ENCODE data around the gene HSPA12A. TPM values are rescaled to one million over a fixed set of nuclear protein-coding genes. Genes with fewer than 3 reads are reported as not detected.

The HSPA12A gene
- total RNA-seq, 1 experiment from 2014 or later, result 3.1 TPM

- Histone ChIP-seq H3K4me3 (ENCODE audit: low read length) (no peak overlapping the region), H3K4me2 (ENCODE audit: low read length) (no peak overlapping the region), H3K9me2 (replicated peaks; ENCODE audit: low read length) (no peaks in the 10 kb centered on the region), H3K27ac (ENCODE audit: low read length) (no peak overlapping the region), H3F3A (ENCODE audit: low read length, unreplicated experiment) (no peaks in the 10 kb centered on the region), H2AFZ (ENCODE audit: low read length) (no peak overlapping the region), H3K9ac (ENCODE audit: low read length) (no peak overlapping the region), H3K36me3 (ENCODE audit: low read depth, low read length) (no peaks in the 10 kb centered on the region), H4K20me1 (ENCODE audit: low read length) (no peaks in the 10 kb centered on the region), H3K79me2 (ENCODE audit: low read length) (no peaks in the 10 kb centered on the region), H3K27me3 (ENCODE audit: low read length) (no peaks in the 10 kb centered on the region), H3K9me3 (ENCODE audit: low read length) (no peaks in the 10 kb centered on the region), H3K4me1 (ENCODE audit: insufficient read depth, low read length) (no peaks in the 10 kb centered on the region)
- intact Hi-C loops (cut with micrococcal nuclease), result no loop called here
- ATAC-seq (no peak), DNase-seq (no peak)
- POLR2A ChIA-PET (ENCODE audit: unreplicated experiment), result no interaction called here
- TF ChIP-seq, protein P1, sequence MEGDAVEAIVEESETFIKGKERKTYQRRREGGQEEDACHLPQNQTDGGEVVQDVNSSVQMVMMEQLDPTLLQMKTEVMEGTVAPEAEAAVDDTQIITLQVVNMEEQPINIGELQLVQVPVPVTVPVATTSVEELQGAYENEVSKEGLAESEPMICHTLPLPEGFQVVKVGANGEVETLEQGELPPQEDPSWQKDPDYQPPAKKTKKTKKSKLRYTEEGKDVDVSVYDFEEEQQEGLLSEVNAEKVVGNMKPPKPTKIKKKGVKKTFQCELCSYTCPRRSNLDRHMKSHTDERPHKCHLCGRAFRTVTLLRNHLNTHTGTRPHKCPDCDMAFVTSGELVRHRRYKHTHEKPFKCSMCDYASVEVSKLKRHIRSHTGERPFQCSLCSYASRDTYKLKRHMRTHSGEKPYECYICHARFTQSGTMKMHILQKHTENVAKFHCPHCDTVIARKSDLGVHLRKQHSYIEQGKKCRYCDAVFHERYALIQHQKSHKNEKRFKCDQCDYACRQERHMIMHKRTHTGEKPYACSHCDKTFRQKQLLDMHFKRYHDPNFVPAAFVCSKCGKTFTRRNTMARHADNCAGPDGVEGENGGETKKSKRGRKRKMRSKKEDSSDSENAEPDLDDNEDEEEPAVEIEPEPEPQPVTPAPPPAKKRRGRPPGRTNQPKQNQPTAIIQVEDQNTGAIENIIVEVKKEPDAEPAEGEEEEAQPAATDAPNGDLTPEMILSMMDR (conservative IDR thresholded peaks at IDR 0.05; ENCODE audit: low read depth, low read length), result no peak
- no peak for TF ChIP-seq EZH2 (IDR thresholded peaks at IDR 0.05; ENCODE audit: low read length, unreplicated experiment)
- no peak for TF ChIP-seq EZH2phosphoT487 (IDR thresholded peaks at IDR 0.05; ENCODE audit: borderline replicate concordance, low read length)
- CTCF ChIA-PET, result no interaction called here
- no TSS peak for BruUV-seq (replicated peaks)
Observed at GRCh38 chr10:116699049-116699448, 43.3 kb downstream of the HSPA12A start.

GRCh38 chr10:116698364-116698763, 44.0 kb downstream of the HSPA12A start:
- Histone ChIP-seq H3F3A (ENCODE audit: low read length, unreplicated experiment) (no peaks in the 10 kb centered on the region), H3K36me3 (ENCODE audit: low read depth, low read length) (no peaks in the 10 kb centered on the region), H4K20me1 (ENCODE audit: low read length) (no peaks in the 10 kb centered on the region), H2AFZ (ENCODE audit: low read length) (no peak overlapping the region), H3K4me2 (ENCODE audit: low read length) (no peak overlapping the region), H3K4me3 (ENCODE audit: low read length) (no peak overlapping the region), H3K9me3 (ENCODE audit: low read length) (no peaks in the 10 kb centered on the region), H3K9me2 (replicated peaks; ENCODE audit: low read length) (no peaks in the 10 kb centered on the region), H3K9ac (ENCODE audit: low read length) (no peak overlapping the region), H3K27ac (ENCODE audit: low read length) (no peak overlapping the region), H3K27me3 (ENCODE audit: low read length) (no peaks in the 10 kb centered on the region), H3K4me1 (ENCODE audit: insufficient read depth, low read length) (no peaks in the 10 kb centered on the region), H3K79me2 (ENCODE audit: low read length) (no peaks in the 10 kb centered on the region)
- intact Hi-C loops (cut with micrococcal nuclease), result no loop called here
- DNase-seq, result no peak
- no peak for TF ChIP-seq EZH2 (IDR thresholded peaks at IDR 0.05; ENCODE audit: low read length, unreplicated experiment)
- TF ChIP-seq, protein P1 (conservative IDR thresholded peaks at IDR 0.05; ENCODE audit: low read depth, low read length), result no peak
- TF ChIP-seq EZH2phosphoT487 (IDR thresholded peaks at IDR 0.05; ENCODE audit: borderline replicate concordance, low read length), result no peak
- ChIA-PET CTCF (no interaction called here), POLR2A (ENCODE audit: unreplicated experiment) (no interaction called here)
- no peak for ATAC-seq
- BruUV-seq (replicated peaks), result no TSS peak

GRCh38 chr10:116697816-116698215, 44.5 kb downstream of the HSPA12A start:
- Histone ChIP-seq H3K4me1 (ENCODE audit: insufficient read depth, low read length) (no peaks in the 10 kb centered on the region), H3K9ac (ENCODE audit: low read length) (no peak overlapping the region), H3K9me3 (ENCODE audit: low read length) (no peaks in the 10 kb centered on the region), H4K20me1 (ENCODE audit: low read length) (no peaks in the 10 kb centered on the region), H3K9me2 (replicated peaks; ENCODE audit: low read length) (no peaks in the 10 kb centered on the region), H3K4me3 (ENCODE audit: low read length) (no peak overlapping the region), H3K36me3 (ENCODE audit: low read depth, low read length) (no peaks in the 10 kb centered on the region), H3K79me2 (ENCODE audit: low read length) (no peaks in the 10 kb centered on the region), H3K27me3 (ENCODE audit: low read length) (no peaks in the 10 kb centered on the region), H3K27ac (ENCODE audit: low read length) (no peak overlapping the region), H3F3A (ENCODE audit: low read length, unreplicated experiment) (no peaks in the 10 kb centered on the region), H2AFZ (ENCODE audit: low read length) (no peak overlapping the region), H3K4me2 (ENCODE audit: low read length) (no peak overlapping the region)
- ChIA-PET POLR2A (ENCODE audit: unreplicated experiment) (no interaction called here), CTCF (no interaction called here)
- intact Hi-C loops (cut with micrococcal nuclease), result no loop called here
- DNase-seq (no peak), ATAC-seq (no peak)
- no TSS peak for BruUV-seq (replicated peaks)
- TF ChIP-seq EZH2 (IDR thresholded peaks at IDR 0.05; ENCODE audit: low read length, unreplicated experiment) (no peak), EZH2phosphoT487 (IDR thresholded peaks at IDR 0.05; ENCODE audit: borderline replicate concordance, low read length) (no peak)
- TF ChIP-seq, protein P1 (conservative IDR thresholded peaks at IDR 0.05; ENCODE audit: low read depth, low read length), result no peak
